ENCODE results near the gene NOTCH4.
"Not testable (repeated sequence)": the region's sequence is repeated elsewhere in the genome, so short reads cannot be mapped to it uniquely, and the experiment has no call there.

Gene NOTCH4

GRCh38 chr6:32252331-32253009 lies 28.6 kb upstream of the NOTCH4 start:
- no peak overlapping the region for H3K27ac ChIP-seq
- TF ChIP-seq ZFX (IDR thresholded peaks at IDR 0.05; ENCODE audit: borderline replicate concordance), result no peak
- TF ChIP-seq CTCF (IDR thresholded peaks at IDR 0.05), result no peak

GRCh38 chr6:32249262-32249661 lies 25.4 kb upstream of the NOTCH4 start:
- no peak for TF ChIP-seq ZFX (IDR thresholded peaks at IDR 0.05; ENCODE audit: borderline replicate concordance)
- TF ChIP-seq CTCF (IDR thresholded peaks at IDR 0.05), result no peak
- no peak overlapping the region for H3K27ac ChIP-seq

GRCh38 chr6:32247401-32247800 lies 23.5 kb upstream of the NOTCH4 start:
- no peak overlapping the region for H3K27ac ChIP-seq
- TF ChIP-seq CTCF (IDR thresholded peaks at IDR 0.05) (no peak), ZFX (IDR thresholded peaks at IDR 0.05; ENCODE audit: borderline replicate concordance) (no peak)

GRCh38 chr6:32244946-32245398 lies 21.1 kb upstream of the NOTCH4 start:
- TF ChIP-seq CTCF (IDR thresholded peaks at IDR 0.05), result peak; percentile 90
- no peak for TF ChIP-seq ZFX (IDR thresholded peaks at IDR 0.05; ENCODE audit: borderline replicate concordance)
- H3K27ac ChIP-seq, result 0 out of 2 replicates have a peak overlapping the region, but pooled peaks have one; percentile 13

GRCh38 chr6:32244270-32244669 lies 20.4 kb upstream of the NOTCH4 start:
- TF ChIP-seq CTCF (IDR thresholded peaks at IDR 0.05) (no peak), ZFX (IDR thresholded peaks at IDR 0.05; ENCODE audit: borderline replicate concordance) (no peak)
- no peak overlapping the region for H3K27ac ChIP-seq

GRCh38 chr6:32242318-32242813 lies 18.5 kb upstream of the NOTCH4 start:
- not testable (repeated sequence) for H3K27ac ChIP-seq

- no peak overlapping the region for H3K27ac ChIP-seq
- TF ChIP-seq CTCF (IDR thresholded peaks at IDR 0.05) (0 out of 2 replicates have a peak, but pooled peaks have one; percentile 13), ZFX (IDR thresholded peaks at IDR 0.05; ENCODE audit: borderline replicate concordance) (no peak)
Measured at GRCh38 chr6:32240686-32241085, 16.8 kb upstream of the NOTCH4 start.

Data from 22Rv1 (cell line).